ENCODE measurements around the gene EEF2KMT. TPM values are rescaled to one million over a fixed set of nuclear protein-coding genes. Genes with fewer than 3 reads are reported as not detected.
"Not testable (repeated sequence)": the region's sequence is repeated elsewhere in the genome, so short reads cannot be mapped to it uniquely, and the experiment has no call there.

Gene EEF2KMT
- total and polyA plus RNA-seq, 9 of the 15 experiments (the other 6 are each of a cell fraction or from before 2014, with no cell fraction given) = 4.2 to 22.7 (median 12.8) TPM

- TF ChIP-seq, protein P1, sequence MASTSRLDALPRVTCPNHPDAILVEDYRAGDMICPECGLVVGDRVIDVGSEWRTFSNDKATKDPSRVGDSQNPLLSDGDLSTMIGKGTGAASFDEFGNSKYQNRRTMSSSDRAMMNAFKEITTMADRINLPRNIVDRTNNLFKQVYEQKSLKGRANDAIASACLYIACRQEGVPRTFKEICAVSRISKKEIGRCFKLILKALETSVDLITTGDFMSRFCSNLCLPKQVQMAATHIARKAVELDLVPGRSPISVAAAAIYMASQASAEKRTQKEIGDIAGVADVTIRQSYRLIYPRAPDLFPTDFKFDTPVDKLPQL (IDR thresholded peaks at IDR 0.05; ENCODE audit: extremely low read depth, insufficient read length) = no peak
- no peak for TF ChIP-seq PURB (CRISPR knock-in tag; IDR thresholded peaks at IDR 0.05; ENCODE audit: low read depth)
- TF ChIP-seq CBX8 (IDR thresholded peaks at IDR 0.05; ENCODE audit: borderline replicate concordance, extremely low read depth, low read depth, low read length, poor library complexity, severe bottlenecking) = no peak
- TF ChIP-seq ETV1 (tag; conservative IDR thresholded peaks at IDR 0.05; ENCODE audit: low read depth) = no peak
Measured at GRCh38 chr16:5143761-5144620, 46.4 kb upstream of the EEF2KMT start (continued).

GRCh38 chr16:5140151-5140550, 42.6 kb upstream of the EEF2KMT start:
- H3K4me3 ChIP-seq; in situ Hi-C loops (cut with MboI); intact Hi-C loops (cut with micrococcal nuclease); H3K79me2 ChIP-seq (ENCODE audit: control insufficient read depth, insufficient read depth, low read length); H3K9me1 ChIP-seq (ENCODE audit: control insufficient read depth, insufficient read depth, low read length); H3K27me3 ChIP-seq (ENCODE audit: control insufficient read depth in 2 of 2, insufficient read depth in 2 of 2, low read length in 2 of 2); H4K20me1 ChIP-seq (replicated peaks; ENCODE audit: control insufficient read depth, insufficient read depth, low read length); POLR2A ChIA-PET; H3K36me3 ChIP-seq (ENCODE audit: control insufficient read depth, insufficient read depth, low read length); H3K9me3 ChIP-seq (replicated peaks; ENCODE audit: control insufficient read depth, insufficient read depth, low read depth, low read length); H3K4me2 ChIP-seq (ENCODE audit: insufficient read depth, low read length); H2AFZ ChIP-seq (ENCODE audit: low read depth, low read length); DNase-seq (ENCODE audit: extremely low read depth in 1 of 4, low spot score in 3 of 4); ATAC-seq; CTCF ChIA-PET (ENCODE audit: low intra/inter-chr PET ratio); H3K9ac ChIP-seq (ENCODE audit: insufficient read depth in 1 of 2, low read depth in 2 of 2, low read length in 2 of 2); H3K4me1 ChIP-seq (replicated peaks in 1 of 2; ENCODE audit: control insufficient read depth in 2 of 2, insufficient read depth in 2 of 2, low read length in 2 of 2); H3K27ac ChIP-seq (ENCODE audit: extremely low read depth, low read depth, low read length); BruUV-seq (replicated peaks); FAIRE-seq: not testable (repeated sequence)
- 2% methylated on average over 5 of the region's 7 CpGs for WGBS (ENCODE audit: insufficient coverage, low coverage, missing lambda C conversion rate)

- H3K4me3 ChIP-seq; intact Hi-C loops (cut with micrococcal nuclease); H3K9ac ChIP-seq (ENCODE audit: insufficient read depth in 1 of 2, low read depth in 2 of 2, low read length in 2 of 2); H3K4me2 ChIP-seq (ENCODE audit: insufficient read depth, low read length); FAIRE-seq; H3K79me2 ChIP-seq (ENCODE audit: control insufficient read depth, insufficient read depth, low read length); H3K4me1 ChIP-seq (replicated peaks in 1 of 2; ENCODE audit: control insufficient read depth in 2 of 2, insufficient read depth in 2 of 2, low read length in 2 of 2); H4K20me1 ChIP-seq (replicated peaks; ENCODE audit: control insufficient read depth, insufficient read depth, low read length); H3K9me3 ChIP-seq (replicated peaks; ENCODE audit: control insufficient read depth, insufficient read depth, low read depth, low read length); H2AFZ ChIP-seq (ENCODE audit: low read depth, low read length); H3K27ac ChIP-seq (ENCODE audit: extremely low read depth, low read depth, low read length); H3K9me1 ChIP-seq (ENCODE audit: control insufficient read depth, insufficient read depth, low read length); CTCF ChIA-PET (ENCODE audit: low intra/inter-chr PET ratio); H3K27me3 ChIP-seq (ENCODE audit: control insufficient read depth in 2 of 2, insufficient read depth in 2 of 2, low read length in 2 of 2); BruUV-seq (replicated peaks); ATAC-seq; DNase-seq (ENCODE audit: extremely low read depth in 1 of 4, low spot score in 3 of 4); H3K36me3 ChIP-seq (ENCODE audit: control insufficient read depth, insufficient read depth, low read length); in situ Hi-C loops (cut with MboI): not testable (repeated sequence)
- WGBS (ENCODE audit: insufficient coverage, low coverage, missing lambda C conversion rate) = 0% methylated on average over 12 of the region's 13 CpGs
- POLR2A ChIA-PET = interaction anchor here (0.6 kb wide), 1 partner anchor 527 kb away, joined by 3 read pairs; no protein-coding TSS in a partner anchor
Measured at GRCh38 chr16:5134739-5135452, 37.3 kb upstream of the EEF2KMT start.

Measured in K562 (cell line).